ENCODE data around the gene SRRD. TPM values are rescaled to one million over a fixed set of nuclear protein-coding genes. Genes with fewer than 3 reads are reported as not detected.

SRRD gene
- total RNA-seq, 1 donor from 2014 or later, result 32.0 TPM

DNA sequence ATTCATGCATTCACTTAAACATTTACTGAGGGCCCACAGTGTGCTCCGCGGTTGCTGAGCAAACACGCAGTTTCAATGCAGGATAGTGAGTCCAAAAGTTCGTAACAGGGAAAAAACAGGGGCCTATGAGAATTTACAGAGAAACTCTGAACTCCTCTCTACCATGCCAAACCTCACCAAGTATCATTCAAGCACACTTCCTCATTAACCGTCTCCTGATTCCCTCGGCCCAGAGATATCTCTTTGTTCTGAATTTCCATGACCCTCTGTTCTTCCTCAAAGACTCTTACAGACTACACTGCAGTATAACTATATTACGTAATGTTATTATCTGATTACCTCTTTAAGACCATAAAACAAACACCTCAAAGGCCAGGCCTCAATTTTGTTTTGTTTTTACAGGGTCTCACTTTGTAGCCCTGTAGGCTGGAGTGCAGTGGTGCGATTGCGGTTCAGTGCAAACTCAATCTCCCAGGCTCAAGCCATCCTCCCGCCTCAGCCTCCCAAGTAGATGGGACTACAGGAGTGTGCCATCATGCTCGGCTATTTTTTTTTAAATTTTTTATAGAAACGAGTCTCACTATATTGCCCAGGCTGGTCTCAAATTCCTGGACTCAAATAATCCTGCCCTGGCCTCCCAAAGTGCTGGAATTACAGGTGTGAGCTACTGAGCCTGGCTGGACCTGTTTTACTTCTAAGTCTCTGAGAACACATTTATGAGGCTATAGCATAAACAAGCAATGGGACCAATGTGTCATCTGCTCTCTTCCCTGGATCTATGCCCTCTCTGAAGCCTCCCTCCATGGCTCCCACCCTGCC is 3.7 kb upstream of the SRRD start:
- CTCF ChIA-PET, result interaction anchor here (0.8 to 1.3 kb wide), 4 partner anchors 17 to 185 kb away, joined by 3 to 4 read pairs (median 3); no protein-coding TSS in a partner anchor
- TF ChIP-seq, protein P1, sequence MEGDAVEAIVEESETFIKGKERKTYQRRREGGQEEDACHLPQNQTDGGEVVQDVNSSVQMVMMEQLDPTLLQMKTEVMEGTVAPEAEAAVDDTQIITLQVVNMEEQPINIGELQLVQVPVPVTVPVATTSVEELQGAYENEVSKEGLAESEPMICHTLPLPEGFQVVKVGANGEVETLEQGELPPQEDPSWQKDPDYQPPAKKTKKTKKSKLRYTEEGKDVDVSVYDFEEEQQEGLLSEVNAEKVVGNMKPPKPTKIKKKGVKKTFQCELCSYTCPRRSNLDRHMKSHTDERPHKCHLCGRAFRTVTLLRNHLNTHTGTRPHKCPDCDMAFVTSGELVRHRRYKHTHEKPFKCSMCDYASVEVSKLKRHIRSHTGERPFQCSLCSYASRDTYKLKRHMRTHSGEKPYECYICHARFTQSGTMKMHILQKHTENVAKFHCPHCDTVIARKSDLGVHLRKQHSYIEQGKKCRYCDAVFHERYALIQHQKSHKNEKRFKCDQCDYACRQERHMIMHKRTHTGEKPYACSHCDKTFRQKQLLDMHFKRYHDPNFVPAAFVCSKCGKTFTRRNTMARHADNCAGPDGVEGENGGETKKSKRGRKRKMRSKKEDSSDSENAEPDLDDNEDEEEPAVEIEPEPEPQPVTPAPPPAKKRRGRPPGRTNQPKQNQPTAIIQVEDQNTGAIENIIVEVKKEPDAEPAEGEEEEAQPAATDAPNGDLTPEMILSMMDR (IDR thresholded peaks at IDR 0.05), result no peak
- intact Hi-C loops (cut with micrococcal nuclease), result loop anchor here (5.0 kb wide), 2 partner anchors 107 to 1322 kb away; partner anchors contain the start of gene MN1
- POLR2A ChIA-PET, result interaction anchor here (0.8 to 1.0 kb wide), 2 partner anchors 50 to 195 kb away, joined by 3 read pairs; no protein-coding TSS in a partner anchor
- peaks cover 38% of the 10 kb centered on the region for H3K36me3 Mint-ChIP-seq (ENCODE audit: low read depth)
- ATAC-seq (ENCODE audit: low read depth) (peak; percentile 7), DNase-seq (no peak)
- peak overlapping the region; percentile 81 for H3K27ac Mint-ChIP-seq
- peaks cover 73% of the 10 kb centered on the region for H3K4me1 Mint-ChIP-seq
- no peaks in the 10 kb centered on the region for H3K9me3 Mint-ChIP-seq
- no peaks in the 10 kb centered on the region for H3K27me3 Mint-ChIP-seq
- peak overlapping the region; percentile 69 for H3K4me3 Mint-ChIP-seq

DNA sequence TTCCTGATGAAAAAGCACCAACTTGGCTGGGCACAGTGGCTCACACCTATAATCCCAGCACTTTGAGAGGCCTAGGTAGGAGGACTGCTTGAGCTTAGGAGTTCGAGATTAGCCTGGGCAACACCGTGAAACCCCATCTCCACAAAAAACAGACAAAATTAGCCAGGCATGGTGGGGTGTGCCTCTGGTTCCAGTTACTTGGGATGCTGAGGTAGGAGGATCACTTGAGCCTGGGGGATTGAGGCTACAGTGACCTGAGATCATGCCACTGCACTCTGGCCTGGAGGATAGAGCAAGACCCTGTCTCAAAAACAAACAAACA is 3.1 kb upstream of the SRRD start:
- TF ChIP-seq, protein P1 (IDR thresholded peaks at IDR 0.05), result no peak
- H3K27ac Mint-ChIP-seq, result peak overlapping the region; percentile 81
- intact Hi-C loops (cut with micrococcal nuclease), result loop anchor here (5.0 kb wide), 2 partner anchors 107 to 1322 kb away; partner anchors contain the start of gene MN1
- H3K36me3 Mint-ChIP-seq (ENCODE audit: low read depth), result peaks cover 35% of the 10 kb centered on the region
- no peak overlapping the region for H3K4me3 Mint-ChIP-seq
- CTCF ChIA-PET, result no interaction called here
- peaks cover 78% of the 10 kb centered on the region for H3K4me1 Mint-ChIP-seq
- no peaks in the 10 kb centered on the region for H3K27me3 Mint-ChIP-seq
- H3K9me3 Mint-ChIP-seq, result no peaks in the 10 kb centered on the region
- no peak for DNase-seq
- POLR2A ChIA-PET, result interaction anchor here (1.0 kb wide), 1 partner anchor 194 kb away, joined by 3 read pairs; no protein-coding TSS in a partner anchor
- no peak for ATAC-seq (ENCODE audit: low read depth)

DNA sequence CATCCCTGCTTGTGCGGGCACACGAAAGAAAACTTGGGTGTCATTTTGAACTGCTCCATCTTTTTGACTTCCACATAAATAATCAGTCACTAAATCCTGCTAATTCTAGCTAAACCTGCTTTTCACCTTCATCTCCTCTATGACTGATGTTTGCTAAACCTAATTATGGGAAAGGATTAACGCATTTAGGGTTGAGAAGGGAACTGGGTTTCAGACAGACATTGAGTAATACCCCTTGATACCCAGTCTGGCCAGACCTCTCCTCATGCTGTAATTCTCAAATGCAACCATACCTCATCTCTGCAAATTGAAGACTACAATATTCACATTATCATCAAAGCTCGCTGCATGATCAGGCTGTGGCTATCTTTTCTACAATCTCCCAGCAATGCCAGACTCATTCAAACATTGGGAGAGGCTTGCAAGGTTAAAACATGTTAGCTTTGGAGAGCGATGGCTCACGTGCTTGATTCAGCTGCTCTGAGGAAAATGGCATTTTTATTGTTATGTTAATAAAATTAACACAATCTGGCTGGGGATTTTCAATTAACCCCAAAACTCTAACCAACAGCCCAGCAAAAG is 2.5 kb upstream of the SRRD start:
- ChIA-PET POLR2A (interaction anchor here (0.7 to 4.0 kb wide), 4 partner anchors 31 to 193 kb away, joined by 3 to 32 read pairs (median 6); partner anchors contain the start of gene TFIP11), CTCF (interaction anchor here (1.3 kb wide), 1 partner anchor 9 kb away, joined by 3 read pairs; no protein-coding TSS in a partner anchor)
- TF ChIP-seq, protein P1 (IDR thresholded peaks at IDR 0.05), result no peak
- DNase-seq (no peak), ATAC-seq (ENCODE audit: low read depth) (no peak)
- Mint-ChIP-seq H3K4me3 (peak overlapping the region; percentile 25), H3K27me3 (no peaks in the 10 kb centered on the region), H3K36me3 (ENCODE audit: low read depth) (peaks cover 34% of the 10 kb centered on the region), H3K9me3 (no peaks in the 10 kb centered on the region), H3K4me1 (peaks cover 80% of the 10 kb centered on the region), H3K27ac (peak overlapping the region; percentile 81)
- intact Hi-C loops (cut with micrococcal nuclease), result loop anchor here (5.0 kb wide), 2 partner anchors 106 to 1321 kb away; partner anchors contain the start of gene MN1

DNA sequence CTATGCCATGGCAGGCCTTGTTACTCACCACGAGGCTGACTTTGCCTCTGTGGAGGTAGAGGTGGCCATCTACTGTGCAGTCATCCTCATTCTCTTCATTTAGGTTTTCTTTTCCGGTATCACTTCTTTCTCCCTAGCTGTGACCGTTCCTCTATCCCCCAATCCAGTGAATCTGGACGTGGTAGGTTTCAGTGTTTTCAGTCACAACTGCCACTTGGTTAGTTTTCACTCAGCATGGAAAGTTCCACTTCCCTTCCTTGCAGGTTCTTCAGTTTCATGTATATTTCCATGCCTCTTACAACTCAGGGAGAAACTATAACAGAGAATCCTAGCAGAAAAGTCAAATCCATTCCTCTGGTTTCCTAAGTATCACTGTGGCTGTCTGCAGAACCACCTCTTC is 2.0 kb upstream of the SRRD start:
- ChIA-PET CTCF (interaction anchor here (1.3 kb wide), 1 partner anchor 9 kb away, joined by 3 read pairs; no protein-coding TSS in a partner anchor), POLR2A (interaction anchor here (0.7 to 4.0 kb wide), 7 partner anchors 26 to 192 kb away, joined by 3 to 32 read pairs (median 3); partner anchors contain the start of gene TFIP11)
- H3K27ac Mint-ChIP-seq, result peak overlapping the region; percentile 94
- no peaks in the 10 kb centered on the region for H3K9me3 Mint-ChIP-seq
- ATAC-seq (ENCODE audit: low read depth) (no peak), DNase-seq (no peak)
- TF ChIP-seq, protein P1 (IDR thresholded peaks at IDR 0.05), result no peak
- peak overlapping the region; percentile 91 for H3K4me3 Mint-ChIP-seq
- no peaks in the 10 kb centered on the region for H3K27me3 Mint-ChIP-seq
- H3K36me3 Mint-ChIP-seq (ENCODE audit: low read depth), result peaks cover 33% of the 10 kb centered on the region
- intact Hi-C loops (cut with micrococcal nuclease), result loop anchor here (5.0 kb wide), 2 partner anchors 106 to 1321 kb away; partner anchors contain the start of gene MN1
- peaks cover 80% of the 10 kb centered on the region for H3K4me1 Mint-ChIP-seq

Measured in activated B cell treated with CpG ODN at 0.5 μM for 24 hours (primary cell).